ENCODE measurements around the gene KDM4B. TPM values are rescaled to one million over a fixed set of nuclear protein-coding genes. Genes with fewer than 3 reads are reported as not detected.

The KDM4B gene
- total RNA-seq, 4 donors from 2014 or later = 26.0 to 51.2 (median 34.2) TPM

- Histone ChIP-seq H3K4me1 (peaks cover 19 to 32% (median 21%) of the 10 kb centered on the region in 4 donors), H3K4me3 (no peak overlapping the region), H3K36me3 (peaks cover 28 to 74% (median 60%) of the 10 kb centered on the region in 4 donors), H3K27ac (replicated peaks in 1 of 4) (no peak overlapping the region), H3K9me3 (no peaks in the 10 kb centered on the region), H3K27me3 (no peaks in the 10 kb centered on the region)
- 80% methylated on average over 11 of the region's 12 CpGs for WGBS
- TF ChIP-seq, protein P1, sequence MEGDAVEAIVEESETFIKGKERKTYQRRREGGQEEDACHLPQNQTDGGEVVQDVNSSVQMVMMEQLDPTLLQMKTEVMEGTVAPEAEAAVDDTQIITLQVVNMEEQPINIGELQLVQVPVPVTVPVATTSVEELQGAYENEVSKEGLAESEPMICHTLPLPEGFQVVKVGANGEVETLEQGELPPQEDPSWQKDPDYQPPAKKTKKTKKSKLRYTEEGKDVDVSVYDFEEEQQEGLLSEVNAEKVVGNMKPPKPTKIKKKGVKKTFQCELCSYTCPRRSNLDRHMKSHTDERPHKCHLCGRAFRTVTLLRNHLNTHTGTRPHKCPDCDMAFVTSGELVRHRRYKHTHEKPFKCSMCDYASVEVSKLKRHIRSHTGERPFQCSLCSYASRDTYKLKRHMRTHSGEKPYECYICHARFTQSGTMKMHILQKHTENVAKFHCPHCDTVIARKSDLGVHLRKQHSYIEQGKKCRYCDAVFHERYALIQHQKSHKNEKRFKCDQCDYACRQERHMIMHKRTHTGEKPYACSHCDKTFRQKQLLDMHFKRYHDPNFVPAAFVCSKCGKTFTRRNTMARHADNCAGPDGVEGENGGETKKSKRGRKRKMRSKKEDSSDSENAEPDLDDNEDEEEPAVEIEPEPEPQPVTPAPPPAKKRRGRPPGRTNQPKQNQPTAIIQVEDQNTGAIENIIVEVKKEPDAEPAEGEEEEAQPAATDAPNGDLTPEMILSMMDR (IDR thresholded peaks at IDR 0.05) = no peak
- intact Hi-C loops (cut with DNase I) = no loop called here
- DNase-seq (ENCODE audit: extremely low spot score) = no peak
These were observed 139.2 kb downstream of the KDM4B start for GRCh38 chr19:5108123-5108596.

GRCh38 chr19:5108866-5109265 is 140.0 kb downstream of the KDM4B start:
- H3K4me3 ChIP-seq = no peak overlapping the region
- no peak overlapping the region for H3K27ac ChIP-seq (replicated peaks in 1 of 4)
- H3K27me3 ChIP-seq = no peaks in the 10 kb centered on the region
- H3K36me3 ChIP-seq = peaks cover 30 to 82% (median 67%) of the 10 kb centered on the region in 4 donors
- no peak for TF ChIP-seq EP300 (IDR thresholded peaks at IDR 0.05)
- no peak for TF ChIP-seq POLR2AphosphoS5 (IDR thresholded peaks at IDR 0.05)
- TF ChIP-seq POLR2A (IDR thresholded peaks at IDR 0.05; ENCODE audit: low read depth) = no peak
- peaks cover 12 to 27% (median 14%) of the 10 kb centered on the region in 4 donors for H3K4me1 ChIP-seq
- intact Hi-C loops (cut with DNase I) = no loop called here
- no peaks in the 10 kb centered on the region for H3K9me3 ChIP-seq
- 97% methylated on average over 13 of the region's 13 CpGs for WGBS
- DNase-seq (ENCODE audit: extremely low spot score) = no peak

DNA sequence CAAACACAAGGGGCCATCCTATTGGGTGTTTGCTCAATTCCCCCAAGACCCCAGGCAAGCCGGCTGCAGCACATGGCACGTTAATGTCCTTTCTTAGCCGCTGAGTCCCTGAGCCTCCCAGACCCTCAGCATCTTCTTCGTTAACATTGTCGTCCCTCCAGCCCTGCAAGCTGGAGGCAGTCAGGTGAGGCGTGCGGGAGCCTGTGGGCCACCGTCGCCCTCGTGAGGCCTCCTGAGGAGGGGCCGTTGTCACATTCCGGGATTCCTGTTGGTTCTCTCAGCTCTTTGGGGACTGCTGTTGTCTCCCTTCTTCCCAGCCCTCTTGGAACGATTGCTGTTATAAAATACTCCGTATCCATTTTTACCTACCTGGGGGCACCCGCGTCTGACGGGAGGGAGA is 140.6 kb downstream of the KDM4B start:
- Histone ChIP-seq H3K9me3 (no peaks in the 10 kb centered on the region), H3K27me3 (no peaks in the 10 kb centered on the region), H3K4me1 (peaks cover 5 to 21% (median 7%) of the 10 kb centered on the region in 4 donors), H3K27ac (replicated peaks in 1 of 4) (no peak overlapping the region), H3K36me3 (peaks cover 30 to 88% (median 73%) of the 10 kb centered on the region in 4 donors), H3K4me3 (no peak overlapping the region)
- TF ChIP-seq POLR2AphosphoS5 (IDR thresholded peaks at IDR 0.05) = no peak
- TF ChIP-seq POLR2A (IDR thresholded peaks at IDR 0.05; ENCODE audit: low read depth) = no peak
- TF ChIP-seq EP300 (IDR thresholded peaks at IDR 0.05) = no peak
- TF ChIP-seq, protein P1 (IDR thresholded peaks at IDR 0.05) = no peak
- DNase-seq (ENCODE audit: extremely low spot score) = no peak
- intact Hi-C loops (cut with DNase I) = no loop called here
- WGBS = 88% methylated on average over 16 of the region's 17 CpGs

- Histone ChIP-seq H3K27me3 (no peaks in the 10 kb centered on the region), H3K27ac (replicated peaks in 1 of 4) (no peak overlapping the region), H3K4me1 (peaks cover 0 to 24% (median 0%) of the 10 kb centered on the region in 4 donors), H3K9me3 (no peaks in the 10 kb centered on the region), H3K36me3 (peaks cover 30 to 98% (median 82%) of the 10 kb centered on the region in 4 donors), H3K4me3 (no peak overlapping the region)
- intact Hi-C loops (cut with DNase I) = no loop called here
- WGBS = 91% methylated on average over 14 of the region's 27 CpGs
- DNase-seq (ENCODE audit: extremely low spot score) = no peak
- TF ChIP-seq POLR2A (IDR thresholded peaks at IDR 0.05; ENCODE audit: low read depth) (no peak), POLR2AphosphoS5 (IDR thresholded peaks at IDR 0.05) (no peak), EP300 (IDR thresholded peaks at IDR 0.05) (no peak)
- TF ChIP-seq, protein P1 (IDR thresholded peaks at IDR 0.05) = no peak
These were observed 141.6 kb downstream of the KDM4B start for GRCh38 chr19:5110546-5110945.

GRCh38 chr19:5111051-5111450 is 142.1 kb downstream of the KDM4B start:
- intact Hi-C loops (cut with DNase I) = no loop called here
- Histone ChIP-seq H3K27ac (replicated peaks in 1 of 4) (no peak overlapping the region), H3K36me3 (peaks cover 30 to 97% (median 78%) of the 10 kb centered on the region in 4 donors), H3K4me3 (no peak overlapping the region), H3K27me3 (no peaks in the 10 kb centered on the region), H3K4me1 (peaks cover 0 to 24% (median 0%) of the 10 kb centered on the region in 4 donors), H3K9me3 (no peaks in the 10 kb centered on the region)
- WGBS = 93% methylated on average over 11 of the region's 21 CpGs
- DNase-seq (ENCODE audit: extremely low spot score) = no peak
- TF ChIP-seq, protein P1 (IDR thresholded peaks at IDR 0.05) = no peak
- TF ChIP-seq POLR2AphosphoS5 (IDR thresholded peaks at IDR 0.05) (no peak), POLR2A (IDR thresholded peaks at IDR 0.05; ENCODE audit: low read depth) (no peak), EP300 (IDR thresholded peaks at IDR 0.05) (no peak)

Measured in esophagus muscularis mucosa (tissue), 4 donors.